ENCODE data around the gene SLC2A6. TPM values are rescaled to one million over a fixed set of nuclear protein-coding genes. Genes with fewer than 3 reads are reported as not detected.

The SLC2A6 gene
- polyA plus RNA-seq, 3 donors = 2.4 to 15.6 (median 2.6) TPM

DNA sequence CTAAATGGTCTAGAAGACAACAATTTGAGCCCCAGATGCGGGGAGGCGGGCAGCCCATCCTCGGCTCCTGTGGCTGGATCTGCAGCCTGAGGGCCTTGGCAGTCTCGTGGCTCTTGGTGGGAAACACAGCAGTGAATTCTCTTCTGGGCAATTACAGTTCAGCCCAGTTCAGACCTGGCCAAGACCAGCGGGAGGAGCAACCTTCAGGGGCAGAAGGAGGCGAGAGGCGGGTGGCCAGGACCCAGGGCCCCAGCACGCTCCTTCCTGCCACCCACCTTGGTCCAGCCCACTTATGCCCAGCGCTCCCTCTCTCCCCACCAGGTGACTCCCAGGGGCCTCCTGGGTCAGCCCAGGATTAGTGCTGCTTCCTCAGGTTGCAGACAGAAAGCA is 38.1 kb upstream of the SLC2A6 start:
- H3K27ac ChIP-seq (ENCODE audit: low read depth, low read length) = no peak overlapping the region
- 88 to 95% (median 91%) methylated on average over 9 of the region's 9 CpGs for WGBS, 3 donors

DNA sequence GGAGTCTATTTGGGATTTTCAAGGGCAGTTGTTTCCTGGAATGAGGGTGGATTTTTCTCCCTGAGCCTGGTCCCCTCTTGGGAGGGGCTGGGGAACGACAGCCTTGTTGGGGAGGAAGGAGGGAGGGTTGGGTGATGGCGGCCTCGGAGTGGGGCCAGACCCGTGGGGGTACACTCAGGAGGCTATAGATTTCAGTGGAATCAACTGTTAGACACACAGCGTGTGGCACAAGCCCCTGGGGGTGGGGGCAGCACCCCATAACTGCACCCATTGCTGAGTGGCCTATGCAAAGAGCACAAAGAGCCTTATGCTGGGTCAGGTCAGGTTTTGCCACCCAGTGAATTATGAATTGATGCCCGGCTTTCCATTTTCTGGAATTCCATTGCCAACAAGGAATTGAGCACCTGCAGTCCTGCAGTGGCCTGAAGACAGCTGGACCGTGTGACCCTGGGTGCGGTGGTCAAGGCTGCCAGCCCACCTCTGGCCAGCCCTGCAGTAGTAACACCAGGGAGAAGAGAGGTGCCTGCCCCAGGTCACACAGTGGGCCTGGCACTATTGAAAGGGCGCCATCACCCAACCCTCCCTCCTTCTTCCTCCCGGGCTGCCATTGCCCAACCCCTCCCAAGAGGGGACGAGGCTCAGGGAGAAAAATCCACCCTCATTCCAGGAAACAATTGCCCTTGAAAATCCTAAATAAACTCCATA is 37.5 kb upstream of the SLC2A6 start:
- no peak overlapping the region for H3K27ac ChIP-seq (ENCODE audit: low read depth, low read length)
- 78 to 87% (median 78%) methylated on average over 11 of the region's 11 CpGs for WGBS, 3 donors

DNA sequence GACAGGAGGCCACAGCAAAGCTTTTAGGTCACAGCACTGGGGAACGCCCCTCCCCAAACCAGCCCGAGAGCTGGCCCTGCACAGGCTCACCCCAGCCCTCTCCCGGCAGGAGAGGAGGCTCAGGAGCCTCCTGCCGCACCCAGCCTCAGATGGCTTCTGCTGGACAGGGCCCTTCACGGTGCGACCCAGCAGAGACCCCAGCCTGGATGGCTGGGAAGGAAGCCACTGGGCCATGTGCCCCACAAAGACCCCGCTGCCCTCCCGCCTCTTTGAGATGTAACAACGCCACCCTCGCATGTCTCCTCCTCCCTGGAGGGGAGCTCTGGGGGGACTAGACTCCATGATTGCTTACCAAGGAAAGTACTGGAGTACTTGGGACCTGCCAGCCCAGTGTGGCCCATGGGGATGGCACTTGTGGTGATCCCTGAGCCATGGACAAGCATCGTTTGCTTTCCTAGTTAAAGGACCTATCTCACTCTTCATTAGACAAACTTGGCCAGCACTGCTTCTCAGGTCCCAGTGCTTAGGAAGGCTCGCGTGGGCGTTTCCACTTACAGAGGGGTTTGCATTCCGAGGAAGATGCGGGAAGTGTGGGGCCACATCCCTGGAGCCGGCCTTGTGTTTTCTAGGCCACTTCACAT is 36.8 kb upstream of the SLC2A6 start:
- WGBS, 3 donors = 87 to 93% (median 90%) methylated on average over 16 to 17 of the region's 17 CpGs
- no peak overlapping the region for H3K27ac ChIP-seq (ENCODE audit: low read depth, low read length)

DNA sequence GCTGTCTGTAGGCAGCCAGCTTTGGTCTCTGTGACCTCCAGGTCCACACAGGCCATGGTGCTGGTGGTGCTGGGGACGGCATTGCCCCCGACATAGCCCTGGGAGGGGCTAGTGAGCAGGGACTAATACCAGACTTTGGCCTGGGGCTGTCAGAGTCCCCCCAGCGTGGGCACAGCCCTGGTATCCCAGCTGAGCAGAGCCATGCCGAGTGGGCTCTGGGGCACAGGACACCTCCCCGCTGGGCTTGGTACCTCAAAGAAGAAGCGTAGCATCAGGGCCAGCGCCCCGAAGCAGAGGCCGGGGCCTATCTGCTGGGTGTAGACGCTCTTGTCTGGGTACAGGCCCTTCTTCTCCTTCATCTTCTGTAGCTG is 36.3 kb upstream of the SLC2A6 start:
- 90 to 92% (median 91%) methylated on average over 10 of the region's 10 CpGs for WGBS, 3 donors

DNA sequence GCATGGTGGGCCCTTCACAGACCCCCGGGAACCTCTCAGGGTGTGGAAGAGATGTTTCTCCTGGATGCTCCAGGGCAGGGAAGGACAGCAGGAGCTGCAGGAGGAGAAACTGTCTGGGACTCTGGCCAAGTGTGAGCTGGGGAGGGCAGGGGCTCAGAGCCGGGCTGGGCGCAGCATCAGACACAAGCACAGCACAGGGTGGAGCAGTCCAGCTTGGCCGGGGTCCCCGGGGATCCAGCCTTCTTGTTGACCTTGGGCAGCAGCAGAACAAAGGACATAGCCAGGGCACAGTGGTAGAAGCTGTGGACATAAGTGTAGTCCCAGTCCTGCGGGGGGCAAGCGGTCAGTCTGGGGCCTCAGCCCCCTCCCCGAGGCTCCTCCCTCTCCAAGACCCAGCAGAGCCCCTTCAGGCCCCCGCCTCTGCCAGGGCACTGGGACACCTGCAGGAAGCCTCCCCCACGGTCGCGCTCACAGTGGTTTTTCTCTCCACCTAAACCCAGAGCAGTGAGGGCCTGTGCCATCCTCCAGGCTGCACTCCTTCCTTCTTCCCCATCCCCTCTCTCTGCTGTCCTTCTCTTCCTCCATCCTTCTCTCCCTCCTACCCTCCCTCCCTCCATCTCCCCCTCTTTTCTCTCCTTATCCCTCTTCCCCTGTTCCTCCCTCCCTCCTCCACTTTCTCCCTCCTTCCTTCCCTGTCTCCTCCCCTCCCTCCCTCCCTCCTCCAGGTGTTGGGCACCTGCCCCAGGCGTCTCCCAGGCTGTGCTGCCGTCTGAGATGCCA is 35.8 kb upstream of the SLC2A6 start:
- WGBS, 3 donors = 41 to 46% (median 42%) methylated on average over 14 of the region's 14 CpGs
- no peak overlapping the region for H3K27ac ChIP-seq (ENCODE audit: low read depth, low read length)

More for the DNA sequence above, 36.3 kb upstream of the SLC2A6 start:
- no peak overlapping the region for H3K27ac ChIP-seq (ENCODE audit: low read depth, low read length)

DNA sequence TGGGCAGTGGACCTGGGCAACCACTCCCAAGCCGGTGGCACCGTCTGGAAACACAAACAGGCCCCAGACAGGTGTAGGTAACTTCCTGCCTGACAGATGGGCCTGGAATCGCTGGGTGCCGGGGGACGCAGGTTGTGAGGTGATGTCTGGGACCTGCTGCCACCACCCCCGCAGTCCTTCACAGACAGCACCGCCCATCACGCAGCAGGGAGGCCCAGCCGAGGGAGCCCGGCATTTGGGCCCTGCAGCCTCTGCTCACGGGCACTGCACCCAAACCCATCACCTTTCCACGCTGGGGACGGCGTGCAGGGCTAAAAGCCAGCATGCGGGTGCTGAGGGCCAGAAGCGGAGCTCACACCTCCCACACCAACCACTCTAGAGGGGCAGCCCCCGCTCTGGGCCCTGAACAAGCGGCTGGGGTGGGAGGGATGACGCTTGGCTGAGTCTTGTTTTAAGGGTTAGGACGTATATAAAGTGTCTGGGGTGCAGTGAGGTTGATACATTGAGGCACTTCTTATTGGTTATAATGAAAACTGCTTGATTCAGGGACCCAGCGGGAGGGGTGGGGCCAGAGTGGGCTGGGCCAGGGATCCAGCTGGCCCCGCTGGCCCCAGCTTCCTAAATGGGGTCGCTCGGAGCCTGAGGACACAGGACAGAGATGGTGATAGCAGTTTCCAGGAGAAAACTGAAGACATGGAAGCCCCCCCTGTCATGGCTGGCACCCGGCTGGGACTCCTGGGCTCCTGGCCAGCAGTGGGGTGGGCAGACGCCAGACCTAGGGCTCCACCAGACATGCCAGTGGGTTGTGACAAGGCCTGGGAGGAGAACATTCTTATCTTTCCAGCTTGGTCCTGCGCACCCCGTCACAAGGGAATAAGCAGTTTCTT is 34.6 kb upstream of the SLC2A6 start:
- H3K27ac ChIP-seq (ENCODE audit: low read depth, low read length) = no peak overlapping the region
- WGBS, 3 donors = 74 to 79% (median 75%) methylated on average over 28 of the region's 28 CpGs

DNA sequence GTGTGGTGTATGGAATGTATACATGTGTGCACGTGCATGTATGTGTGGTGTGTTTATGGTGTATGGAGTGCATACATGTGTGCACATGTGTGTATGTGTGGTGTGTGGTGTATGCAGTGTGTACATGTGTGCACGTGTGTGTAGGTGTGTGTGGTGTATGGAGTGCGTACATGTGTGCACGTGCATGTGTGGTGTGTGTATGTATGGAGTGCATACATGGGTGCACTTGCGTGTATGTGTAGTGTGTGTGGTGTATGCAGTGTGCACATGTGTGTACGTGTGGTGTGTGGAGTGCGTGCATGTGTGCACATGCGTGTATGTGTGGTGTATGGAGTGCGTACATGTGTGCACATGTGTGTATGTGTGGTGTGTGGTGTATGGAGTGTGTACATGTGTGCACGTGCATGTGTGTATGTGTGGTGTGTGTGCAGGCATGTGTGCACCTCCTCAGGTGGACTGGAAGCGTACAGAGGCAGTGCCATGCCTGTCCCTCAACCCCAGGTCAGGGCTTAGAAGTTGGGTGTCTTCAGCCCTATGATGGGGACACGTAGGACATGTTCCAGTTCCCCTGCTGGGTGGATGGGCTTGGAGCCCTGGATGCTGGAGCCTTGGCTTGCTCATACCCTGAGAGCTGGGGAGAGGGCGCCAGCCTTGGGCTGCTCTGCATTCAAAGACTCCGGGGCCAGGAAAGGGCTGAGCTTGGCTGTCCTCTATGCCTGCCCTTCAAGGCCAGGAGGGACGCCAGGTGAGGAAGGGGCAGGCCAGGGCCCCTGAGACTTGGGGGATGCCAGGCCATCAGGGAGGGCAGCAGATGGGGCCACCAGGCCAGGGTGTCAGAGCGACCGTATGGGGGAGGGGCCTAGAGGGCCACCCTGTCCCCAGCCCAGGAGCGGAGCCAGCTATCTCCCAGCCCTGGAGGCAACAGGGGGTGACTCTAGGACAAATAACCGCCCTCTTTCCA is 33.6 kb upstream of the SLC2A6 start:
- H3K27ac ChIP-seq (ENCODE audit: low read depth, low read length) = no peak overlapping the region
- 90 to 93% (median 92%) methylated on average over 19 of the region's 19 CpGs for WGBS, 3 donors

DNA sequence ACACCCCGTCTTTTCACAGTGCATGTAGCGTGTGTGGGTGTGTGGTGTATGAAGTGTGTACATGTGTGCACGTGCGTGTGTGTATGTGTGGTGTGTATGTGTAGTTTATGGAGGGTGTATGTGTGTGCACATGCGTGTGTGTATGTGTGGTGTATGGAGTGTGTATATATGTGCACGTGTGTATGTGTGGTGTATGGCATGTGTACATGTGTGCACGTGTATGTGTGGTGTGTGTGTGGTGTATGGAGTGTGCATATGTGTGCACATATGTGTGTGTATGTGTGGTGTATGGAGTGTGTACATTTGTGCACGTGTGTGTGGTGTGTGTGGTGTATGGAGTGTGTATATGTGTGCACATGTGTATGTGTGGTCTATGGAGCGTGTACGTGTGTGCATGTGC is 32.7 kb upstream of the SLC2A6 start:
- H3K27ac ChIP-seq (ENCODE audit: low read depth, low read length) = no peak overlapping the region
- WGBS, 3 donors = 88 to 89% (median 89%) methylated on average over 10 of the region's 10 CpGs

DNA sequence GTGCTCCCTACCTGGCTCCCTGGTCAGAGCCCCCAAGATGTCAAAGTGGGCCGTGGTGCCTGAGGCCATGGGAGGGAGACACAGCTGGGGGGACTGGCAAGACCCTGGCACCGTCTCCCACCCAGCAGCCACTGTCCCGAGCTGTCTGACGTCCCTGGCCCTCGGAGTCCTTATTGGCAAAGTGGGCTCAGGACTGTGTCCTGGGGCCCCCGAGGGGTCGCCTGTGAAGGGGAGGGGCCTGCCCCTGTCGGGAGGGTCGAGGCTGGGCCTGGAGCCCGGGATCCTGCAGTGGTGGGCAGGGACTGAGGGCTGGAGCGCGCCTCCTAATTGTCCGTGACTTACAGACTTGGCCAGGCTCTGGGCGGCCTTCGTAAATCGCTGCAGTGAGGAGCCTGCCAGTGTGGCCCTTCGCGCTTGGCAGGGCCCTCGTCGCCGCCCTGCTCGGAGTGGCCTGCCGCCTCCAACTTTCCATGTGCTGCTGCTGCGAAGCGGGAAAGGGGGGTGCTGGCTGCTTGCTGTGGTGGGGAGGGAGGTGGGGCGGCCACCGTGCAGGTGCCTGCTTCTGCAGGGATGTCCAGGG is 32.1 kb upstream of the SLC2A6 start:
- WGBS, 3 donors = 89 to 92% (median 91%) methylated on average over 25 to 27 of the region's 27 CpGs
- H3K27ac ChIP-seq (ENCODE audit: low read depth, low read length) = no peak overlapping the region

DNA sequence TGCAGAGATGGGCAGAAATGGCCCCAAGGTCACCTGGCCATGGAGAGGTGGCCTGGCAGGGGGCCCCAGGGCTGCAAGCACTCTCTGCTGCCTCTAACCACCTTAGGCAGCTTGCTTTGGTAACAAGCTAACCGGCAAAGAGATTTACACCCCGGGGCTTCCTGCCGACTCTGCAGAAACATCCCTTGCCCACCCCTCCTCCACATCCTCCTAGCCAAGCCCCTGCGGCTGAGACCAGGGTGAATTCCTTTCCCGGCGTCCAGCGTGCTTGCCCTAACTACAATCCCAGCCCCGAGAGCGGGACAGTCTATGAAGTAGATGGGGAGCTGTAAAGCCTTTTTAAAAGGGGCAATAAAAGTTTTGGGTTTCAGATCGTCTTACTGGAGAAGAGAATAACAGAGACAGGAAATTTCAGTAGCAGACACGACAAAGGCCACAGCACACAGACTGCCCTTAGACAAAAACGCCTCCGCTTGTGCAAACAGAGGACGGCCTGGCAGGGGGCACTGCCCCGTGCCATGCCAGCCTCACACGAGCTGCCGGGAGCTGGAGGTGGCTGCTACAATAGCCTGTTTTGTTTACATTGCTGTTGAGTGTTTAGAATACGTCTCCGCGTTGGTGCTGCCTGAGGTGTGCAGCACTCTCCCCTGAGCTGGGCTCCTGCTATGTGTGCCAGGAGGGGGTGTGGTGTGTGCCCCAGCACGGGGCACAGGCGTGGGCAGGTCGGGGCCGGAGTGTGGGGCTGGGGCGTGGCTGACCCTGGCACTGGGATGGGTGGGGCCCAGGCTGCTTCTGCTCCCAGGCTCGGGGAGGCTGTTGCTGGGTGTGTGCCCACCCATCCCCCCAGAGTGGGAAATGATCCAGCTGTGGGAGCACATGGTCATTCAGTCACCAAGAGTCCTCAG is 30.5 kb upstream of the SLC2A6 start:
- H3K27ac ChIP-seq (ENCODE audit: low read depth, low read length) = no peak overlapping the region
- 5 to 14% (median 14%) methylated on average over 26 of the region's 26 CpGs for WGBS, 3 donors

DNA sequence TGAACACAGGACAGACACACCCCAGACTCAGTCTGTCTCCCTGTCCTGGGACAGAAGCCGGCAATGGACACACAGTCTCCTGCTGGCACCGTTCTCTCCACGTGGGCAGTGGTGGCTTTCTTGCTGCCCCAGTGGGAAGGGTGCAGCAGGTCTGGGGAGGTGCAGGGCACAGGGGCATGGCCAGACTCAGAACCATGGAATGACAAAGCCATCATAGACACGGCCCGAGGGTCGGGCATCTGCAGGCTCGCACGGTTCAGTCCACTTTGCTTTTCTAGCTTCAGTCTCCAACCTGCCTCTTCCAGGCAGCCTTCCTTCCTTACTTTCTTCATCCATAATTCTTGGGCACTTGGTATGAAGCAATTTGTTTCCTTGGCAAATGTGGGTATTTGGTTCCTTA is 29.1 kb upstream of the SLC2A6 start:
- WGBS, 3 donors = 89 to 95% (median 89%) methylated on average over 4 to 8 of the region's 8 CpGs
- no peak overlapping the region for H3K27ac ChIP-seq (ENCODE audit: low read depth, low read length)

DNA sequence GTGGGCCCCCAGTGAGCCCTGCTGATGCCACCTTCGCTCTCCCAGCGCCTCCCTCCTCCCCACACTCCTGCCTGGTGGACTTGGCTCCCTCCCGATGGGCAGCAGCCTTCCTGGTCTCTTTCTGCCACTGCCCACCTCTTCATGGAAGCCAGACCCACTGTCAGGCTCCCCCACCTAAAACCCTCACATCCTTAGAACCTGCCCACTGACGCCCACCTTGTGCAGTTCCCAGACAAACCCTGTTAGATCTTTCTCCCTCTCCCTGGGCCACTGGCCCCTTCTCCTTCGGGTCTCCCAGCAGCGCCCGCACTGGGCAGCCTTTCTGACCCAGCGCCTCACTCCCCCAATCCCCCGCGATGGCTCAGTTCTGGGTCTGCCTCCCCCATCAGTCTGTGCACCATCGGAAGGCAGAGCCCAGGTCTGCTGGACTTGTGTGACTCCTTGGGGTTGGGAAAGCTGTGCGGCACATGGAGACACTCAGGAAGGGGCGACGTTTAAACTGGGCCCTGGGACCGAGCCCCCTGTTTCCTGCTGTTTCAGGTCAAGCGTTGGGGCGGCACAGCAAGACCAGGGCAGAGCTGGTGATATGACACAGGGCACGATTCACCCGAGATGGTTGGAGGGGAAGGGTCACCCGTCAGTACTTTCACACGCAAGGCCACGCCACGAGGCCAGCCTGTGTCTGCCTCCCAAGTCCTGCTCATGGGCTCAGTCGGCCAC is 28.5 kb upstream of the SLC2A6 start:
- 88 to 95% (median 93%) methylated on average over 23 to 24 of the region's 24 CpGs for WGBS, 3 donors

DNA sequence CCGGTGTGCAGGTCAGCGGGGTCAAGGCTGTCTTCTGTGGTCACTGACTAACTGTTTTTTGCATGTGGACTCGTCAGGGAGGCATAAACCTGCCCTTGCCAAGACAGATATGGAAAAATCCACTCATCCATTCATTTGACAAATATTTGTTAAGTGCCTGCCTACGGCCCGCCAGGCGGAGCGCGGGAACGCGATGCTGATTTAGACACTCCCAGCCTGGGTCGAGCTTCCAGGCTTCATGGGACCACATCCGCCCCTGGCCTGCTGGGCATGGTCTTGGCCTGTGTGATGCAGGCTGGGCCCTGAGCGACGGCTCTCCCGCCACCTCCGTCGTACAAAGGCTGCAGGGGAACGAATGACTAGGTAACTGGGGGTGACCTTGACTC is 27.7 kb upstream of the SLC2A6 start:
- WGBS, 3 donors = 37 to 61% (median 52%) methylated on average over 18 of the region's 18 CpGs

More for the DNA sequence above, 28.5 kb upstream of the SLC2A6 start:
- H3K27ac ChIP-seq (ENCODE audit: low read depth, low read length) = no peak overlapping the region

DNA sequence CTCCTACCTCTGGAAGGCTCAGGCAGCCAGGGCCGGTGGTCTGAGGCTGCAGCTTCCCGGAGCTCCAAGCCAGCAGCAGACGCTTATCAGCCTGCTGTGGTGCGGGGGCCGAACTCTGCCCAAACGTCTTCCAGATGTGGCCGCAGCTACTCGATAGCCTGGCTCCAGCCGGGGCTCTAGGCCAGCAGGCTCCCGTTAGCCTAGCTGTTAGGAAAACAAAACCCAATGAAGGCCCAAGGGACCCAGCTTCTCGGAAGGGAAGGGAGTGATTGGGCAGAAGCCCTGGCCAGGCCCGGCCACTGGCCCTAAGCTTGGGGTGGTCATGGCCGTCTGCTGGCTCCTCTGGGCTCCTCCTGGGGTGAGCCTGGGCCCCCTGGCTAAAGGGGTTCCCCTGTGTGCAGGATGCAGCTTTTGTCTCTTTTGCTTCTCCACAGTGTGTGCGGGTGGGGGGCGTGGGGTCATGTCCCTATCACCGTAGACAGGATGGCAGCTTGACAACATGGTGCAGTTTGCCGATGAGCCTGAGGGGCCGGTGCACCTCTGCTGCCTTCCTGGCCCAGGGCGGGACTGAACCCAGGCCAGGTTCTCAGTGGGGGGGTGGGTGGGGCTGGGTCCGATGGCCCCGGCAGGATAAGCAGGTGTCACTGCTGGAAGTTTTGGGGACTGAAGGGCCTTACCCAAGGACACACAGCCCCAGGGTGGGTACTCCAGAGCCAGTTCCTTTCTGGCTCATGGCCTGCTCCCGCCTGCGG is 27.2 kb upstream of the SLC2A6 start:
- 44 to 68% (median 55%) methylated on average over 22 to 23 of the region's 23 CpGs for WGBS, 3 donors
- no peak overlapping the region for H3K27ac ChIP-seq (ENCODE audit: low read depth, low read length)

More for the DNA sequence above, 27.7 kb upstream of the SLC2A6 start:
- H3K27ac ChIP-seq (ENCODE audit: low read depth, low read length) = no peak overlapping the region
